K562 (cell line): ENCODE data around the gene PIP5K1B. TPM values are rescaled to one million over a fixed set of nuclear protein-coding genes. Genes with fewer than 3 reads are reported as not detected.

ENCODE experiments used
- CBFA2T2 ChIP-seq: fragments of 450-650 bp; conservative IDR thresholded peaks from 2 replicates; pipeline ENCODE4 v1.6.1; 2017; ENCODE audit warnings: mild to moderate bottlenecking
- CEBPB ChIP-seq: fragments of 450-650 bp; IDR thresholded peaks from 2 replicates; pipeline ENCODE4 v1.6.1; 2016; ENCODE audit warnings: missing genetic modification characterization, missing compliant biosample characterization
- DMBX1 ChIP-seq: fragments of 250-450 bp; sonication (Bioruptor Pico); IDR thresholded peaks from 2 replicates; pipeline ENCODE4 v1.8.0; 2022; ENCODE audit warnings: inconsistent platforms, mild to moderate bottlenecking, moderate library complexity, borderline replicate concordance
- DNMT1 ChIP-seq: fragments of 450-650 bp; IDR thresholded peaks from 2 replicates; pipeline ENCODE4 v1.6.1; 2016; ENCODE audit warnings: antibody characterized with exemption, mild to moderate bottlenecking
- HOXB6 ChIP-seq: fragments of 250-450 bp; sonication (Bioruptor Pico); IDR thresholded peaks from 2 replicates; pipeline ENCODE4 v1.5.1; 2022; ENCODE audit warnings: mild to moderate bottlenecking, borderline replicate concordance
- TCF3 ChIP-seq: sonication (generic); formaldehyde crosslinking; IDR thresholded peaks from 2 replicates; pipeline ENCODE4 v1.4.0; 2020; ENCODE audit warnings: mild to moderate bottlenecking, missing genetic modification reagents
- ZFX ChIP-seq: sonication (generic); formaldehyde crosslinking; IDR thresholded peaks from 2 replicates; pipeline ENCODE4 v1.8.0; 2022; ENCODE audit warnings: mild to moderate bottlenecking, missing genetic modification reagents, moderate library complexity
- ZNF407 ChIP-seq: fragments of 450-650 bp; IDR thresholded peaks from 2 replicates; pipeline ENCODE4 v1.6.1; 2016; ENCODE audit warnings: low read depth
- ZNF57 ChIP-seq: fragments of 450-650 bp; formaldehyde crosslinking; IDR thresholded peaks from 2 replicates; pipeline ENCODE4 v1.4.0; 2020; ENCODE audit warnings: mild to moderate bottlenecking, moderate library complexity
- polyA plus RNA-seq, 8 experiments: library from polyadenylated mRNA; depleted of rRNA in 4 of 8; stranded (reverse) in 5 of 8; unstranded in 3 of 8; fragments of >200 nt; fragmentation: Nextera tagmentation in 2 of 8; fragmentation: Illumina TruSeq in 1 of 8; extraction: Ambion mirVana in 2 of 8; extraction: Trizol in 1 of 8; gene quantifications; 2 replicates each; pipeline versions ENCODE4 v1.2.1 to v1.2.3, GENCODE V29; 2011 to 2014; ENCODE audit warnings: inconsistent platforms in 1 of 8, missing spikeins in 1 of 8
- total RNA-seq, 7 experiments: library from RNA; depleted of rRNA in 6 of 7; stranded (reverse); fragments of >200 nt in 6 of 7; fragmentation: Illumina TruSeq in 2 of 7; extraction: Trizol in 2 of 7; gene quantifications; 2 replicates each; pipeline versions ENCODE4 v1.2.1 to v1.2.3, GENCODE V29; 2011 to 2021; ENCODE audit warnings: low replicate concordance in 1 of 7

PIP5K1B gene
- total and polyA plus RNA-seq, 9 of the 15 experiments (the other 6 are each of a cell fraction or from before 2014, with no cell fraction given): 3.1 to 12.9 (median 7.4) TPM

GRCh38 chr9:68827837-68828744, 123.1 kb downstream of the PIP5K1B start (continued):
- TF ChIP-seq TCF3: peak; percentile 61
- no peak for TF ChIP-seq HOXB6 (CRISPR knock-in tag)
- peak; percentile 27; the same call in 1 of the 2 replicates for TF ChIP-seq CEBPB (tag)
- TF ChIP-seq ZNF407: no peak
- TF ChIP-seq DMBX1 (CRISPR knock-in tag): no peak; the same call in 1 of the 2 replicates
- TF ChIP-seq ZFX (CRISPR knock-in tag): peak; percentile 22; the same call in 1 of the 2 replicates
- peak; percentile 24 for TF ChIP-seq CBFA2T2
- TF ChIP-seq DNMT1: no peak
- TF ChIP-seq ZNF57: no peak
